CD4-positive, alpha-beta T cell treated with Interleukin-17A for 4 hours (primary cell): ENCODE results near the gene CLASRP.

Source experiments
- DNase-seq: peaks from one replicate; pipeline ENCODE4 v3.0.0-alpha.2; 2020; ENCODE audit warnings: mixed read lengths

CLASRP gene

GRCh38 chr19:45090034-45090433 is 51.2 kb downstream of the CLASRP start:
- DNase-seq: no peak

DNA sequence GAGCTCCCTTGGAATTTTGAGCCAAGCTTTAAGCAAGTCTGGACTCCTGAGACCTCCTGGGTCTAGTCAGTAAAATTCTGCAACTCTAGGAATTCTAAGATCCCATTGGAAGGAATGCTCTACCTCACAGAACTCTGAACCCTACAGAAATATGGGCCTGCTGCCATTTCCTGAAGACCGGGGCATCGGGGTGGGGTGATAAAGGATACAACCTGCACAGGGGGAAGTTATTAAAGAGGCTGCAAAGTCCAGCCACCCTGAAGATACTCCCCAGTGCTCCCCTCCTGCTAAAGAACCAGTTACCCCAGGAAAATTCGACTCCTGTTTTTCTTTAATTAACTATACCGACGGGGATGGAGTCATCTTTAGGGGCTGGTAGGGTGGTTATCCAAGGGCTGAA is 51.8 kb downstream of the CLASRP start:
- no peak for DNase-seq

DNA sequence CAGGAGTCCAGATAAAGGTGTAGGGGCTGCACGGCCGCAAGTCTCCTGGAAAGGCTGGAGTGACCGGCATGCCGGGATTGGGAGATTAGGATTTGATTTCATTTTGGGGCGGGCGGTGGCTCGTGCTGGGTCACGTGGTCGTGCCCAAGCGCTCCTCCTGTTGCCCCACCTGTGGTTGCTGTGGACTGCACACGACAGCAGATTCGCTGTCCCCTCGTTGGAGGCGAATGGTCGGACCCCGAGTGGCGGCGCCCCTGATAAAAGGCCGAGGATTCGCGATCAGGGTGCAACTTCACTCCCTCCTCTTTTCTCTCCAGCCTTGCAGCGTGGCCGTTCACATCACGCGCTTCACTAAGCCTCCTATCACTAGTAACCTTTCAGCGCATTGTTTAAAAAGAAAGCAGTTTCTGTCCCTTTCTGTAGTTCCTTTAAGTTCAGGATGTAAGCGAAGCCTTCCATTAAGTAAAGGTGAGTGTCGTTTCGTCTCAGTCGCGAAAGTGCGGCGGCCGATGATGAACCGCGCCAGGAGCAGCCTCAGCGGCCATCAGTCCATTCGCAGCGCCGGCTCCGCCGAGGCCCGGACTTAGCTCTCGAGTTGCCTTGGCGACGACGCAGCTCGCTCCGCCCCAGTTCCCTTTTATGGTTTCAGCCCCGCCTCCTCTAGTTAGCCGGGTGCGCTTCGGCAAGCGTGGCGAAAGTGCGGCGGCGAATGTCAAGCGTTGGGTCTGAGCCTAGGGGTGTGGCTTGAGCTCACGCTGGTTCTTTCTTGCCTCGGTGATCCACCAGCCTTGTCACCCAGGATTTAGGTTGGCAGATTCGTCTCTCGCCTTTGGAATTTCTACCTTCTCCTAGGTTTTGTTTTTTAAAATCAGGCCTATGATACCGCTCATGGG is 52.4 kb downstream of the CLASRP start:
- DNase-seq: peak; percentile 97

- DNase-seq: peak; percentile 95
Measured at GRCh38 chr19:45092747-45093678, 54.2 kb downstream of the CLASRP start, which contains the start of gene PPP1R37. PPP1R37 (plus strand) TSS chr19:45093179; CDS start chr19:45093326, 147 bp downstream.

DNA sequence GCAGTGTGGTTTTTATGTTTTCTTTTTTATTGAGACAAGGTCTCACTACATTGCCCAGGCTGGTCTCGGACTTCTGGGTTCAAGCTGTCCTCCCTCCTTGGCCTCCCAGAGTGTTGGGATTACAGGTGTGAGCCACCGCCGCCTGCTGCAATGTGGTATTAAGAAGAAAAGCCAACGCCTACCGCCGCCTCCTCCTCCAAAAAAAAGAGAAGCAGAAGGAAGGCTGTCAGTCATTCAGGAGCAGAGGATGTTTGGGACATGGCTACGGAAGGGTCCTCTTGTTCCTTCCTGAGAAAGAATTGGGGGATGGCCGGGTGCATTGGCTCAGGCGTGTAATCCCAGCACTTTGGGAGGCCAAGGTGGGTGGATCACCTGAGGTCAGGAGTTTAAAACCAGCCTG is 55.3 kb downstream of the CLASRP start:
- no peak for DNase-seq

GRCh38 chr19:45094707-45095106 is 55.9 kb downstream of the CLASRP start:
- no peak for DNase-seq

DNA sequence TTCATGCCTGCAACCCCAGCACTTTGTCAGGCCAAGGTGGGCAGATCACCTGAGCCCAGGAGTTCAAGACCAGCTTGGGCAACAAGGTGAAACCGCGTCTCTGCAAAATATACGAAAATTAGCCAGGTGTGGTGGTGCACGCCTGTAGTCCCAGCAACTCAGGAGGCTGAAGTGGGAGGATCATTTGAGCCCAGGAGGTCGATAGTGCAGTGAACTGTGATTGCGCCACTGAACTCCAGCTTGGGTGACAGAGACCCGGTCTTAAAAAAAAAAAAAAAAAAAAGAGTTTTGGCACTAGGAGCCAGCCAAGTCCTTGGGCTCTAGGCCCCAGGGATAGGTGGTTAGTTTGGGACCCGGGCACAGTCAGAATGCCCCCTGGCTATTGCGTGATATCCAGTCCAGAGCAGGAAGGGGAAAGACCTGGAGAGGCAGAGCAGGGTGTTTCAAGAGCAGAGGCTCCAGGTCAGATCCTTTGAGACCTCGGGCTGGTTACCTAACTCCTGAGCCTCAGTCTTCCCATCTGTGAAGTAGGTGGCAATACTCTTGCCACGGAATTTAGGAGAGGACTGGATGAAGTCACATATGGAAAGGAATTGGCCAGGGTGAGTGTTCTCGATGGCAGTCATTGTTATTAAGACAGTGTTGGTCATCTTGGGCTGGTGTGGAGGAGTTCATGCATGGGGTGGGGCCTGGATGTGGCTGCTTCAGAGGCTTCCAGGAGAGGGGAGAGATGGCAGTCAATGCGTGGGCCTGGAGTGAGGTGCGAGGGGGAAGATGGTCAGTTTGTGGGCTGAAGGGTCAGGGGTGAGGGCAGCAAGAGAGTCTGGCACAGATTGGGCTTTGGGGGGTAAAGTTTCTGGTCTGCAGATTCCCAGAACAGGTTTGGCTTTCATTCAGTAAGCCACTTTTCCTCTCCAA is 56.9 kb downstream of the CLASRP start:
- no peak for DNase-seq

DNA sequence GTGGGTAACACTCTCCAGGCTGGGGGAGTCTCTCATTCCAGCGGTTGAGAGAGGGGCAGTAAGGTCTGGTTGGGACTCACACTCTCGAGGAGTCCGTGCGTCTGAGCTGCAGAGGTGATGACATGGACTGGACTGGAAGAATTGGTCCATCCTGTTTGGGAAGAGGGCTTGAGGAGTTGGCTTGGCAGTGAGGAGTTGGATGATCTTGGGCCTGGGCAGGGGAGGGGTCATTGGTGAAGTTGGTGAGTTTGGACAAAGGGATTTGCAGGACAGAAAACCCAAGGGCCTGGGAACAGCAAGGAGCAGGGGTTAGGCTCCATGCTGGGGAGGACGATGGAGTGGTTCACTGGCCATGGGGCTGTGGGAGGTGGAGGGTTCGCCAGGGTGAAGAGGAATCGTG is 57.9 kb downstream of the CLASRP start:
- no peak for DNase-seq

GRCh38 chr19:45097450-45097775 is 58.6 kb downstream of the CLASRP start:
- DNase-seq: no peak

DNA sequence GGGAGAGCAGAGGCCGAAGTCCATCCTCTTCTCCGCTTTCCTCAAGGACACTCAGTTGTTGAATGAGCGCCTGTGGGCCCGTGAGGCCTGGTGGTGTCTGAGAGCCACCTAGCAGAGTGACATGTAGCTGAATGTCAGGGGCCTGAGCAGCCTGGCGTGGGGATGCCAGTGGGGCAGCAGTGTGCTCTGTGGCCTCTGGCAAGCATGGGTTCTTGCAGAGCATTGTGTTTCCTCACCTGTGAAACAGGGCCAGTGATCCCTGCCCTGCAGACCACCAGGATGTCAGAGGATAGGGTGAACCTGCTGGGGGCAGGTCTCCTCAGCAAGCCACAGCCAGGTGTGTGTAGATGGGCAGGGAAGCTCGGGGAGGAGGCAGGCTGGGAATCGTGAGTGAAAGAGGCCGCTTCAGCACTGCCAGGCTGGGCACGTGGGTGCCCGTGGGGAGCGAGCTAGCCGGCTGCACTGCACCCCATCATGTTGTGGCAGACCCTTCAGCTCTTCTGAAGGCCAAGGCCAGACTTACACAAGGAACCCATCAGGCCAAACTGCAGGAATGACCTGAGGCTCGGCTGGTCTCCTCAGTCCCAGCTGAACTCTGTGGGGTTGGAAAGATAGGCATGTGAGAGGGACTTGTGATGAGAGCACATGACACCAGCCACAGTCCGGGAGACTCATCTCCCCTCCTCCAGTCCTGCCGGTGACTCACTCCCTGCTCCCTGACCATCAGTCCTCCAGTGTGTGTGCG is 59.1 kb downstream of the CLASRP start:
- DNase-seq: no peak

DNA sequence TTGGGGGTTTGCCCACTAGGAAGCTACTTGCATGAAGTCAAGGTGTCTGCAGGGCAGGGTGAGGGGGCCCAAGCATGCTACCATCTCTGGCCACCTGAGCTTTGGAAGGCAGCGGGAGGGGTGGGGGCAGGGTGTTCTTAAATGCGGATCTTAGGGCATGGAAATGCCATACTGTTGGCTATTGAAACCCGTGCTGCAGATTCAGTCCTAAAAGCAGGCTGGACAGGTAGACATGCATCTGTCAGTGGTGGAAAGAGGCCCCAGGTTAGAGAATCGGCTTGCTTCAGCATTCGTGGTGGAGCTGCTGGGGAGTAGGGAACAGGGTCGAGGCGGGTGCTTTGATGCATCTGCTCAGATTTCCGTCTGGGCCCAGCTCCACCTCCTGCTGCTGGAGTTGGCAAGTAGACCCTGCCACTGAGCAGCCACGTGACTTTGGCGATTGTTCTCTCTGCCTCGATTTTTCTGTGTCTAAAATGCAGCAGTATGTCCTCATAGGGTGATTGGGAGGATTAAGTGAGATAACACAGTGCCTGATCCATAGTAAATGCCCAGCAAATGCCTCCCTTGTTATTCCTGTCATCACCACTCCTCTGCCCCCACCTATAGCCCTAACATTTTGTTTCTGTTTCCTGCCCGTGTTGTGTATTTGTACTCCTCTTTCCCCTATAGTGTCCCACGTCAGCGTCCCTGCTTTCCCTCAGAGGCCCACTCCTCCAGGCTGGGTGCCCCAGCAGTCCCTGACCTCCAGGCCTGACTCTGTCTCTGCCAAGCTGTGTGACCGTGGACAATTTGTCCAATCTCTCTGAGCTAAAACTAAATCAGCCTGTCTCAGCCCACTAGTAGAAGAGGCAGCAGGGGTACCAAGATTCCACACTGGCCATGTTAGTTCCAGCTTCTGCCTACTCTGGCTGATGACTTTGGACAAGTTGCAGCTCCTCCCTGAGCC is 59.9 kb downstream of the CLASRP start:
- DNase-seq: no peak

DNA sequence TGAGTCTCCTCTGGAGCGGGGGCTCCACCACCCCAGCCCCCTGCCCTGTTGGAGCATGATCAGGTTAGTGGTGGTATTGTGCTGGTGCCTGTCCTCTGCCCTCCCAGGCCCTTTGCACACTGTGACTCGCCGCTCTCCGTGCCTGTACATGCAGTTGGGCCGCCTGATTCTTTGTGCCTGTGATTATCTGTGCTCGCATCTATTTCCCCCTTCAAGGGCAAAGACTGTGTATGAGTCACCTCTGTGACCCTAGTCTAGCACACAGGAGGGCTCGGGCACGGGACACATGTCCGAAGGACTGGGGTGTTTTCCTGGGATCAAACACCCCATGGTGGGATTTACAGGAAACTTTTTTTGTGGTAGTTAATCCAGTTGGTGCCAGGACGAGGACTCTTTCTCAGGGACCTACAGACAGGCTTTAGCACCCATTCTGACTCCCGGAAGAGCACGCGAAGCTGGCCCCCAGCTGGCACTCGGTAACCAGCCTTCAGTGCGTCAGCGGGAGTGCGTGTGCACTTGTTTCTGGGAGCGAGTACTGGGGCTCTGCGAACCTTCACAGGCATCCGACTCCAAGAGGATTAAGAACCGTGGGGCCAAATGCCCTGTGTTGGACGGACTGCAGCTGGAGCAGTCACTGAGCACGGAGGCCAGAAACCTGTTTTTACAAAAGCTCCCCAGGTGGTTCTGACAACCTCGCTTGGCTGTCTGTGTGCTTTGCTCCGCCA is 60.8 kb downstream of the CLASRP start:
- no peak for DNase-seq

GRCh38 chr19:45100201-45100600 is 61.4 kb downstream of the CLASRP start:
- no peak for DNase-seq

- DNase-seq: no peak
Measured at GRCh38 chr19:45100846-45101252, 62.0 kb downstream of the CLASRP start.

DNA sequence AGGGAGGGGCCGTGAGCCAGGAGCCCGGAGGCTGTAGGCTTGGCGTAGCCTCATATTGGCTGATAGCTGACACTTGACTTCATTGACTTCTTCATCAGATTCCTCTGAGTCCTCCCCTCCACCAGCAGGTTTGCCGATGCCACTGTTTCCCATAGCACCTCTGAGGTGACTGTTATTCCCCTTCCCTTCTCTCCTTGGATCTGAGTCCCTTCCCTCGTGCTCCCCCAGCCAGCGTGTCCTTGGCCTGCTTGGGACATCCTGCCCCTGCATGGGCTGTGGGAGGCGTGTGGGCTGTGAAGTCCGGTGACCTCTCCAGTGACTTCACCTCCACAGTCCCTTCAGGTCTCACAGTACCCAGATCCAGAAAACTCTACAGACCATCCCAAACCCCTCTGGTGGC is 63.0 kb downstream of the CLASRP start:
- no peak for DNase-seq

DNA sequence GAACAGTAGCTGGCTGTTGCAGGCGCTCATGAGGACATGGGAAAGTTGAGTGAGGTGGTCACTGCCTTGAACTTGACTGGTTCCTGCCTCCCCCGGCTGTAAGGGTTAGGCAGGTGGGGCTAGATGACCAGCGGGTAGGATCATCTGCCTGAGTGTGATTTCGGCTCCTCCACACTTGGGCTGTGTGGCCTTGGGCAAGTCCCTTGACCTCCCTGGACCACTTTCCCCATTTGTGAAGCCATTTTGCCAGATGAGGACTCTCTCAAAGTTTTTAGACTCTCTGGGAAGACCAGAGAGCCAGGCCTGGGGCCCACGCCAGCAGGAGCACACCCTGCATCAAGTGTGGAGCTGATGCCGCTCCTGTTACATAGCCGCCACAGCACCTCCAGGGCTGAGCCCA is 63.6 kb downstream of the CLASRP start:
- no peak for DNase-seq

DNA sequence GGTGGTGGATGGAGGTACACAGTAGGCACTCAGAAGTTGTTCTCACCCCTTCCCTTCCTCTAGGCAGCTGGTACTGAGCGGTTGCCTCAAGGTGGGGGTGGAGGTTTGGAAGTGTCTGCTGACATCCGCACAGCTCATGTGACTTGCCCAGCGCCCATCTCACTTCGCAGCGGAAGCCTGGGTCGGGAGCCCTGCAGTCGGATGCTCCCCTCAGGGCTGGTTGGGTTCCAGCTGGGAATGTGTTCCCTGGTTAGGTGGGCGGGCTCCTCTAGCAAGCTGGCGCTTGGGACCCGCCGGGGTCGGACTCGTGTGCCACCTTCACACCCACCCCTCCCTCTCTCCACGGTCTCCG is 64.3 kb downstream of the CLASRP start:
- peak; percentile 65 for DNase-seq

DNA sequence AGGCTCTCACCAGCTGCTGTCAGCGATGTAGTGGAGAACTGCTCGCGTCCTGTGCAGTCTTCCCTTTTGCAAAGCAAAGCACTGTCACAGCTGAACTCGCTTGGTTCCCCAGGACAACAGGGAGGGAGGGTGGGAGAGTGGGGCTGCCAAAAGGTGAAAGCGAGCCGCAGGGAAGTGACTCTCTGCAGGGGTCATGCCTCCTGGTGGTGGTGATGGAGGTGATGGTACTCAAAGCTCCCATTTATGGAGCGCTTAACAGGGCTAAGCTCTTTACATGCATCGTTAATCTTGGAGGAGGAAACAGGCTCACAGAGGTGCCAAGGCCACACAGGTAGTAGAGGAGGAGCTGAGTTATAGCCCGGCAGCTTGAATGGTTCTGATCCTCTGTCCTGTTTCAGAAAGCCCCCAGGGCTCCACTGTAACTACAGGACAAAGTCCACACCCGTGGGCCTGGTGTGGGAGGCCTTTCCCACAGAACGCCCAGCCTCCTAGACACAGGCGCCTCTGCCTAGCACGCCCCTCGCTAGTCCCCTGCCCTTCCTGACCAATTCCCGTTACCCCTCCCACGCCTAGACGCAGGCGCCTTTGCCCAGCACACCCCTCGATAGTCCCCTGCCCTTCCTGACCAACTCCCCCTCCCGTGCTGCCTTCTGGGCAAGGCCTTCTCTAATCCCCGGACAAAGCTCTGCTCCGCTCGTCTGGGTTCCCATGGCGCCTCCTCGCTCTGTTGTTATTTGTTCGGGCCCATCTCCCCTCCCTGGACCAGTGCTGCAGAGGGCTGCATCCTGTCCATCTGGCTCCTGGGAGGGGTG is 64.9 kb downstream of the CLASRP start:
- peak; percentile 21 for DNase-seq

- peak; percentile 27 for DNase-seq
Measured at GRCh38 chr19:45104658-45105349, 66.0 kb downstream of the CLASRP start.
